HT-29 (cell line): ENCODE measurements around the gene CKMT2. TPM values are rescaled to one million over a fixed set of nuclear protein-coding genes. Genes with fewer than 3 reads are reported as not detected.

Experiments
- DNase-seq: peaks from one replicate; pipeline ENCODE4 v3.0.0-alpha.2; 2015; ENCODE audit warnings: low spot score
- small RNA-seq: library from RNA; depleted of rRNA; stranded (forward); fragments of <200 nt; gene quantifications from one replicate; pipeline ENCODE3, GENCODE V24; 2014
- total RNA-seq: library from RNA; depleted of rRNA; stranded (reverse); fragments of >200 nt; shearing (Covaris generic); gene quantifications from 2 replicates; pipeline ENCODE4 v1.2.3, GENCODE V29; 2014; rRNA removed

Gene CKMT2
- total RNA-seq, 1 experiment from 2014 or later = not detected

GRCh38 chr5:81303563-81303962, 70.4 kb downstream of the CKMT2 start:
- no peak for DNase-seq

GRCh38 chr5:81305785-81306184, 72.7 kb downstream of the CKMT2 start:
- no peak for DNase-seq

- DNase-seq = no peak
These were observed 75.7 kb downstream of the CKMT2 start for GRCh38 chr5:81308836-81309235.

- no peak for DNase-seq
These were observed 77.4 kb downstream of the CKMT2 start for GRCh38 chr5:81310402-81311063.

- DNase-seq = no peak
These were observed 80.2 kb downstream of the CKMT2 start for GRCh38 chr5:81313278-81313677.

GRCh38 chr5:81313686-81314085, 80.6 kb downstream of the CKMT2 start:
- DNase-seq = no peak

- DNase-seq = no peak
These were observed 81.5 kb downstream of the CKMT2 start for GRCh38 chr5:81314581-81314980.

- no peak for DNase-seq
These were observed 82.2 kb downstream of the CKMT2 start for GRCh38 chr5:81315336-81315735.

GRCh38 chr5:81315830-81316229, 82.7 kb downstream of the CKMT2 start:
- no peak for DNase-seq

Small RNA genes within 50 kb of the gene (small RNA-seq; reads per million reads assigned to genes)
- not detected for gene AC026436.1

Other genes with a start within 250 kb of the CKMT2 start
- 10.3 and 11.2 TPM in 2 replicates for gene ZCCHC9, start 68.3 kb downstream of the CKMT2 start, total RNA-seq
- gene ACOT12, start 160.8 kb downstream of the CKMT2 start, total RNA-seq = not detected in 2 replicates